HEK293T (cell line): Measurements from ENCODE around the gene THSD4.

ENCODE experiments used
- BHLHE40 ChIP-seq: fragments of 450-650 bp; IDR thresholded peaks from 2 replicates; pipeline ENCODE4 v1.6.1; 2016; ENCODE audit warnings: mild to moderate bottlenecking, moderate library complexity, borderline replicate concordance
- ELF4 ChIP-seq: fragments of 450-650 bp; IDR thresholded peaks from 2 replicates; pipeline ENCODE4 v1.6.1; 2017; ENCODE audit warnings: antibody characterized with exemption
- FOXK2 ChIP-seq: fragments of 450-650 bp; IDR thresholded peaks from 2 replicates; pipeline ENCODE4 v1.6.1; 2016; ENCODE audit warnings: mild to moderate bottlenecking
- FOXM1 ChIP-seq: fragments of 450-650 bp; IDR thresholded peaks from 2 replicates; pipeline ENCODE4 v1.6.1; 2017; ENCODE audit warnings: mild to moderate bottlenecking, borderline replicate concordance
- HDGF ChIP-seq: fragments of 450-650 bp; IDR thresholded peaks from 2 replicates; pipeline ENCODE4 v1.6.1; 2017; ENCODE audit warnings: antibody characterized with exemption, borderline replicate concordance
- LEF1 ChIP-seq: fragments of 450-650 bp; IDR thresholded peaks from 2 replicates; pipeline ENCODE4 v1.6.1; 2017; ENCODE audit warnings: mild to moderate bottlenecking, borderline replicate concordance
- NFRKB ChIP-seq: fragments of 450-650 bp; IDR thresholded peaks from 2 replicates; pipeline ENCODE4 v1.6.1; 2016; ENCODE audit warnings: mild to moderate bottlenecking, moderate library complexity
- SP1 ChIP-seq: fragments of 450-650 bp; IDR thresholded peaks from 2 replicates; pipeline ENCODE4 v1.6.1; 2017
- TF ChIP-seq, protein P1 (sequence below): fragments of 450-650 bp; IDR thresholded peaks from 2 replicates; pipeline ENCODE4 v1.6.1; 2016

DNA sequence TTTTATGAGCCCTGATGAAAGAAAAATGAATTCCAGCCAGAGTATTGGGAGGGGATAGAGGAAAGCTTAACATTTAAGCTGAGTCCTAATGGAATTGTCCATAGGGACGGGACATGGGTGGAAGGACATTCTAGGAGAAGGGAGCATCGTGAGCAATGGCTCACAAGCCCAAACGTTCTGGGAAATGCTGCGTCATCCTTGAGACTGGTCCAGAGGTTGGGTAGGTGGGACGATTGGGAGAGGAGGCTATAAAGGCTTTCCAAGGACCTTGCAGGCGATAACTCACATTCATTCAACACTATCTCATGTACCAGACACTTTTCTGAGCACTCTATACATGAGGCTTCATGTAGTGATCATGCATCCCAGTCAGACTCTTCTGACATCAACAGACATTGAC lies 237.5 kb downstream of the THSD4 start:
- TF ChIP-seq SP1 (no peak), BHLHE40 (no peak), FOXK2 (no peak), ELF4 (no peak), LEF1 (no peak), HDGF (no peak), NFRKB (no peak), FOXM1 (no peak)
- TF ChIP-seq, protein P1, sequence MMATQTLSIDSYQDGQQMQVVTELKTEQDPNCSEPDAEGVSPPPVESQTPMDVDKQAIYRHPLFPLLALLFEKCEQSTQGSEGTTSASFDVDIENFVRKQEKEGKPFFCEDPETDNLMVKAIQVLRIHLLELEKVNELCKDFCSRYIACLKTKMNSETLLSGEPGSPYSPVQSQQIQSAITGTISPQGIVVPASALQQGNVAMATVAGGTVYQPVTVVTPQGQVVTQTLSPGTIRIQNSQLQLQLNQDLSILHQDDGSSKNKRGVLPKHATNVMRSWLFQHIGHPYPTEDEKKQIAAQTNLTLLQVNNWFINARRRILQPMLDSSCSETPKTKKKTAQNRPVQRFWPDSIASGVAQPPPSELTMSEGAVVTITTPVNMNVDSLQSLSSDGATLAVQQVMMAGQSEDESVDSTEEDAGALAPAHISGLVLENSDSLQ = no peak
